ENCODE measurements around the gene CHN2.

Gene CHN2

DNA sequence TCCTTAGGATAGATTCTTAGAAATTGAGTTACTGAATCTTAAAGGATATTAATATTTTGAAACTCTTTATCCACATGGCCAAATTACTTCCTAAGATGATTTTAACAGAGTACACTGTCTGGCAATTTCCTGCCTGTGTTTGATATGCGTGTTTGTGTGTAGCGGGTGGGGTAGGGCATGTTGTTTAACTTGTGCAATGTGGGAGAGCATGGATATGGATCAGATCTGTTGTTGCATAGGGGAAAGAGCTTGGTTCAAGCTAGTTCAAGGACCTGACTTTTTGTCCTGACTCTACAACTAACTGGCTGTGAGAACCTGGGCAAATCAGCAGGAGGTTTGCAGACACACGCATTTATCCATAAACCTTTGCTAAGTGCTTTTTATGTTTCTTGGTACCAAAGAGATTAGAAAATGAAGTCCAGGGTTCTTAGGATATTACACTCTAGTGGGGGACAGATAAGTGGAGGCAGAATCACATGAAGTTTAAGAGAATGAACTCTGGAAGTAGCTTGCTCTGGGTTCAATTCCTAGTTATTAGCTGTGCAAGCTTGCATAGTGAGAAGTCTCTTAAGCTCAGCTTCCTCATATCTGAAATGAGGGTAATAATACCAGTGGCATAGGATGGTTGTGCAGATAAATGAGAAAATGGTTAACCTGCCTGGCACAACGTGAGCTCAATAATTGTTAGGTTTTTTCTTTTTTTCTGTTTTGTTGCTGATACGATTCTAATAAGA lies 272.8 kb downstream of the CHN2 start:
- no peaks in the 10 kb centered on the region for H3K36me3 ChIP-seq (ENCODE audit: control insufficient read depth, insufficient read depth, low read length)
- H3K4me1 ChIP-seq: no peaks in the 10 kb centered on the region
- H3K9ac ChIP-seq: no peak overlapping the region
- TF ChIP-seq, protein P1, sequence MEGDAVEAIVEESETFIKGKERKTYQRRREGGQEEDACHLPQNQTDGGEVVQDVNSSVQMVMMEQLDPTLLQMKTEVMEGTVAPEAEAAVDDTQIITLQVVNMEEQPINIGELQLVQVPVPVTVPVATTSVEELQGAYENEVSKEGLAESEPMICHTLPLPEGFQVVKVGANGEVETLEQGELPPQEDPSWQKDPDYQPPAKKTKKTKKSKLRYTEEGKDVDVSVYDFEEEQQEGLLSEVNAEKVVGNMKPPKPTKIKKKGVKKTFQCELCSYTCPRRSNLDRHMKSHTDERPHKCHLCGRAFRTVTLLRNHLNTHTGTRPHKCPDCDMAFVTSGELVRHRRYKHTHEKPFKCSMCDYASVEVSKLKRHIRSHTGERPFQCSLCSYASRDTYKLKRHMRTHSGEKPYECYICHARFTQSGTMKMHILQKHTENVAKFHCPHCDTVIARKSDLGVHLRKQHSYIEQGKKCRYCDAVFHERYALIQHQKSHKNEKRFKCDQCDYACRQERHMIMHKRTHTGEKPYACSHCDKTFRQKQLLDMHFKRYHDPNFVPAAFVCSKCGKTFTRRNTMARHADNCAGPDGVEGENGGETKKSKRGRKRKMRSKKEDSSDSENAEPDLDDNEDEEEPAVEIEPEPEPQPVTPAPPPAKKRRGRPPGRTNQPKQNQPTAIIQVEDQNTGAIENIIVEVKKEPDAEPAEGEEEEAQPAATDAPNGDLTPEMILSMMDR (IDR thresholded peaks at IDR 0.05): no peak
- no peak overlapping the region for H3K4me2 ChIP-seq (ENCODE audit: low read length)
- no peaks in the 10 kb centered on the region for H3K27me3 ChIP-seq (ENCODE audit: control insufficient read depth, insufficient read depth, low read length)
- no peak overlapping the region for H3K4me3 ChIP-seq (ENCODE audit: low read depth, low read length)
- H3K79me2 ChIP-seq: no peaks in the 10 kb centered on the region
- no peaks in the 10 kb centered on the region for H3K9me3 ChIP-seq (ENCODE audit: control insufficient read depth, low read length)
- no peak overlapping the region for H2AFZ ChIP-seq
- no peak overlapping the region for H3K27ac ChIP-seq

DNA sequence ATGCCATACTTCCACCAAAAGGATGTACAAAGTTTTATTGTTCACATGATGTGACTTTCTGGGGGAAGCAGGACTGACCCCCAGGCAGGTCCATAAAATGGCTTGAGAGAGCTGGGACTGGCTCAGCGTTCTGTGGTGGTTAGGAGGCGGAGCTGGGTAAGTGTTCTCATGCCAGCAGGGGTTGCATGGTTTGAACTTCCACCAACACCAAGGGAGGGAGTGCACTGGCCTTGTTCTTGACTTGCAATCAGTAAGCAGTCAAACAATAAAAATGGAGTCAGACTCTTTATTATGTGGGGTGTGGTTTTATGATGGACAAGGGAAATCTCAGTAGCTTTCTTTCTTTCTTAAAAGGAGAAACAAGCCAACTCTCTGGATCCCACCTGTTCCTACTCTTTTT lies 273.6 kb downstream of the CHN2 start:
- Histone ChIP-seq H3K9ac (no peak overlapping the region), H3K27me3 (ENCODE audit: control insufficient read depth, insufficient read depth, low read length) (no peaks in the 10 kb centered on the region), H3K27ac (no peak overlapping the region), H2AFZ (no peak overlapping the region), H3K4me3 (ENCODE audit: low read depth, low read length) (no peak overlapping the region), H3K4me1 (no peaks in the 10 kb centered on the region), H3K36me3 (ENCODE audit: control insufficient read depth, insufficient read depth, low read length) (no peaks in the 10 kb centered on the region), H3K9me3 (ENCODE audit: control insufficient read depth, low read length) (no peaks in the 10 kb centered on the region), H3K4me2 (ENCODE audit: low read length) (no peak overlapping the region), H3K79me2 (no peaks in the 10 kb centered on the region)
- TF ChIP-seq, protein P1 (IDR thresholded peaks at IDR 0.05): no peak

DNA sequence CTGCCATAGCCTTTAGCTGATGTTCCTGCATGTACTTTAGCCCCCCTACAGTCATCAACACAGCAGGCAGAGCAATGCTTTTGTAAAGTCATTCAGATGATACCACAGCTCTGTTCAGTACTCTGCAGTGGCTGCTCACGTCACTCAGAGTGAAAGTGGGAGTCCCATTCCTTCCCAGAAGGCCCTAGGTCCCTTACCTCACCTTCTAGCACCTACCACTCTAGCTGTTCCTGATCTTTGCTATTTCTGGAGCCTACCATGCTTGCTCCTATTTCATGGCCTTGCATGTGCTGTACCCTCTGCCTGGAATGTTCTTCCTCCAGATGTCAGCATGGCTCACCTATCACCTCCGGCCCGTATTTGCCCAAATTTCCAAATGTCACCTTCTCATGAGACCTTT lies 274.7 kb downstream of the CHN2 start:
- H3K27ac ChIP-seq: no peak overlapping the region
- no peaks in the 10 kb centered on the region for H3K4me1 ChIP-seq

DNA sequence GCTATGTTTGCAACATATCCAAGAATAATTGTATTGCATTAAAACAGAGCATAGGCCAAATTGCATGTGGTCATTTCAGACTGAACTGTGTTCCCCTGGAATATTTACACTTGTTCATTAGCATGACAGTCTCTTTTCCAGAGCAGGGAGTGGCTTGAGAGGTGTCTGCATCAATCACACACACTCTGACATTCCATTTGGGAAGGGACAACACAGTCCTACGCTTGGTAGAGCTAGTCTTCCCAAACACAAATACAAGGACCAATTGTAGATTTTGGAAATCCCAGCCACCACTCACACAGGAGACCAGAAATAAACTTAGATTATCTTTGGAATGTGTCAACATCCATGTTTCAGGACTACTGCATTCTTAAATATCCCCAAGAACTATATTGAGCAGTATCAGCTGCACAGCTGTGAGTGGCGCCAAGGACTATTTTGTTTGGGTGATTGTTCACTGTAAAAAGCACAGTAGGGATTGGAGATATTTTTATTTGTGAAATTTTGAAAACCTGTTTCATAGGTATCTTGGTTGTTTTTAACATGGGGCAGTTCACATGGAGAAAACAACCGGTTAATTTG lies 275.5 kb downstream of the CHN2 start:
- no peaks in the 10 kb centered on the region for H3K79me2 ChIP-seq
- no peak overlapping the region for H3K27ac ChIP-seq
- H3K36me3 ChIP-seq (ENCODE audit: control insufficient read depth, insufficient read depth, low read length): no peaks in the 10 kb centered on the region
- H3K27me3 ChIP-seq (ENCODE audit: control insufficient read depth, insufficient read depth, low read length): no peaks in the 10 kb centered on the region
- H3K4me2 ChIP-seq (ENCODE audit: low read length): no peak overlapping the region
- no peak overlapping the region for H2AFZ ChIP-seq
- H3K9me3 ChIP-seq (ENCODE audit: control insufficient read depth, low read length): no peaks in the 10 kb centered on the region
- no peak overlapping the region for H3K9ac ChIP-seq
- H3K4me3 ChIP-seq (ENCODE audit: low read depth, low read length): no peak overlapping the region
- TF ChIP-seq, protein P1 (IDR thresholded peaks at IDR 0.05): no peak
- no peaks in the 10 kb centered on the region for H3K4me1 ChIP-seq

More for the DNA sequence above, 274.7 kb downstream of the CHN2 start:
- H2AFZ ChIP-seq: no peak overlapping the region
- no peaks in the 10 kb centered on the region for H3K9me3 ChIP-seq (ENCODE audit: control insufficient read depth, low read length)
- H3K27me3 ChIP-seq (ENCODE audit: control insufficient read depth, insufficient read depth, low read length): no peaks in the 10 kb centered on the region
- TF ChIP-seq, protein P1 (IDR thresholded peaks at IDR 0.05): no peak
- no peak overlapping the region for H3K4me3 ChIP-seq (ENCODE audit: low read depth, low read length)
- no peaks in the 10 kb centered on the region for H3K36me3 ChIP-seq (ENCODE audit: control insufficient read depth, insufficient read depth, low read length)
- H3K9ac ChIP-seq: no peak overlapping the region
- no peak overlapping the region for H3K4me2 ChIP-seq (ENCODE audit: low read length)
- H3K79me2 ChIP-seq: no peaks in the 10 kb centered on the region

Data from parathyroid adenoma (tissue), 2 donors.